ENCODE measurements around the gene SLC16A3.

- no peak for TF ChIP-seq POLR2A (IDR thresholded peaks at IDR 0.05)
- no peak for TF ChIP-seq CTCF (IDR thresholded peaks at IDR 0.05)
These were observed 59.3 kb downstream of the SLC16A3 start for GRCh38 chr17:82287868-82288801.

Measured in heart left ventricle (tissue), 13 donors.